GM18519 (cell line): Measurements from ENCODE around the gene FHIP2A.
"Not testable (repeated sequence)": the region's sequence is repeated elsewhere in the genome, so short reads cannot be mapped to it uniquely, and the experiment has no call there.

Experiments
- ATAC-seq: cut with Tn5 transposase; IDR thresholded peaks from one replicate; pipeline ENCODE4 v1.9.1; 2021; ENCODE audit warnings: mild to moderate bottlenecking, moderate library complexity; ENCODE audit not compliant: unreplicated experiment, low FRiP score

Gene FHIP2A

GRCh38 chr10:114855776-114856543 lies 34.4 kb downstream of the FHIP2A start:
- ATAC-seq = no peak

- no peak for ATAC-seq
These were observed 35.1 kb downstream of the FHIP2A start for GRCh38 chr10:114856544-114857287.

GRCh38 chr10:114857288-114857565 lies 35.6 kb downstream of the FHIP2A start:
- not testable (repeated sequence) for ATAC-seq

GRCh38 chr10:114857922-114858629 lies 36.5 kb downstream of the FHIP2A start:
- no peak for ATAC-seq

- no peak for ATAC-seq
These were observed 37.6 kb downstream of the FHIP2A start for GRCh38 chr10:114859222-114859621.

- no peak for ATAC-seq
These were observed 40.9 kb downstream of the FHIP2A start for GRCh38 chr10:114862456-114862855.

GRCh38 chr10:114867365-114867764 lies 45.8 kb downstream of the FHIP2A start:
- no peak for ATAC-seq

- no peak for ATAC-seq
These were observed 47.4 kb downstream of the FHIP2A start for GRCh38 chr10:114868870-114869519.

- no peak for ATAC-seq
These were observed 47.9 kb downstream of the FHIP2A start for GRCh38 chr10:114869520-114869892.

- ATAC-seq = no peak
These were observed 48.9 kb downstream of the FHIP2A start for GRCh38 chr10:114870486-114870885.

- ATAC-seq = no peak
These were observed 49.8 kb downstream of the FHIP2A start for GRCh38 chr10:114871379-114871778.
